ENCODE results near the gene FGGY.

GRCh38 chr1:59482986-59483385, 186.1 kb downstream of the FGGY start:
- no peak for TF ChIP-seq SUZ12 (IDR thresholded peaks at IDR 0.05; ENCODE audit: extremely low read depth, insufficient read depth, insufficient read length)
- TF ChIP-seq YY1 (IDR thresholded peaks at IDR 0.05; ENCODE audit: insufficient read depth, insufficient read length), result no peak
- no peak for TF ChIP-seq ZNF274 (IDR thresholded peaks at IDR 0.05; ENCODE audit: low read depth, low read length)

All from NT2/D1 (cell line).